Lower leg skin (tissue), 4 donors: ENCODE data around the gene C9orf43. TPM values are rescaled to one million over a fixed set of nuclear protein-coding genes. Genes with fewer than 3 reads are reported as not detected.

Experiments used
- DNase-seq, 2 donors: peaks; one replicate each; pipeline ENCODE4 v3.0.0-alpha.2; 2019; ENCODE audit warnings: low spot score in 2 of 2
- H3K4me3 ChIP-seq: fragments of 200-600 bp; sonication (generic); 2 replicates; pipeline ENCODE4 v1.5.1; 2017; ENCODE audit warnings: mild to moderate bottlenecking, low read depth; ENCODE audit not compliant: poor library complexity, severe bottlenecking
- POLR2A ChIP-seq, 2 donors: fragments of 450-650 bp; IDR thresholded peaks; one replicate each; pipeline ENCODE4 v1.6.1; 2016 to 2017; ENCODE audit warnings: antibody characterized with exemption in 2 of 2, mild to moderate bottlenecking in 1 of 2, moderate library complexity in 1 of 2
- WGBS, 2 donors: methylation state at CpG; one replicate each; pipeline ENCODE4 v1.1.5; 2018; 5-methylcytosine and 5-hydroxymethylcytosine counted together
- intact Hi-C: fragments of 100-400 bp; cut with DNase I; formaldehyde crosslinking; loops from one replicate; pipeline ENCODE4 v1.15.0; 2023; ENCODE audit warnings: low total_unique reads
- total RNA-seq, 4 donors: library from RNA; depleted of rRNA; stranded (reverse); fragments of >200 nt; gene quantifications; one replicate each; pipeline ENCODE4 v1.1.0, GENCODE V29; 2016
- TF ChIP-seq, protein P1 (sequence below), 3 donors: fragments of 450-650 bp; IDR thresholded peaks; one replicate each; pipeline ENCODE4 v1.5.1; 2016; ENCODE audit warnings: antibody characterized with exemption in 3 of 3, mild to moderate bottlenecking in 3 of 3, moderate library complexity in 2 of 3

C9orf43 gene
- total RNA-seq, 4 donors from 2014 or later: 0.17 to 0.46 (median 0.37) TPM

DNA sequence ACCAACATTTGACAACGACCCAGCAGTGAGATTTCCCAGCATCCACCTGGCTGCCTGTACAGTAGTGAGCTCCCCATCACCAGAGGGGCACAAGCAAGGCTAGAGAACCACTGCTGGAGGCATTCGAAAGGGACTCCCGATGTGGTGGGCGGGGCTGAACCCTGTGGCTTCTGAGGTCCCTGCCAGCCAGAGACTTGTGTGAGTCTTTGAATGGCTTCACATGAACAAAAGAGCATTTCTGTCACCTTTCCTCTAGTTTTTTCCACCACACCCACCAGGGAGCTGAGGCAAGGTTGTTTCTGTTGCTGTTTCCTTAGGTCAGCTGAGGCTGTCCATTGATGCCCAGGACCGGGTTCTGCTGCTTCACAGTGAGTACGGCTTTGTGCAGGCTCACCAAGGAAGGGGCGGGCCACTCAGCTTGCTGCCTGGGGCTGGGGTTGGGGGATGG, 68.7 kb downstream of the C9orf43 start:
- intact Hi-C loops: no loop called here
- WGBS, 2 donors: 70 to 75% methylated on average over 7 of the region's 7 CpGs
- DNase-seq: peak in 1 of 2 donors; percentile 79

More for the DNA sequence above, 68.7 kb downstream of the C9orf43 start:
- no peak overlapping the region for H3K4me3 ChIP-seq
- TF ChIP-seq, protein P1, sequence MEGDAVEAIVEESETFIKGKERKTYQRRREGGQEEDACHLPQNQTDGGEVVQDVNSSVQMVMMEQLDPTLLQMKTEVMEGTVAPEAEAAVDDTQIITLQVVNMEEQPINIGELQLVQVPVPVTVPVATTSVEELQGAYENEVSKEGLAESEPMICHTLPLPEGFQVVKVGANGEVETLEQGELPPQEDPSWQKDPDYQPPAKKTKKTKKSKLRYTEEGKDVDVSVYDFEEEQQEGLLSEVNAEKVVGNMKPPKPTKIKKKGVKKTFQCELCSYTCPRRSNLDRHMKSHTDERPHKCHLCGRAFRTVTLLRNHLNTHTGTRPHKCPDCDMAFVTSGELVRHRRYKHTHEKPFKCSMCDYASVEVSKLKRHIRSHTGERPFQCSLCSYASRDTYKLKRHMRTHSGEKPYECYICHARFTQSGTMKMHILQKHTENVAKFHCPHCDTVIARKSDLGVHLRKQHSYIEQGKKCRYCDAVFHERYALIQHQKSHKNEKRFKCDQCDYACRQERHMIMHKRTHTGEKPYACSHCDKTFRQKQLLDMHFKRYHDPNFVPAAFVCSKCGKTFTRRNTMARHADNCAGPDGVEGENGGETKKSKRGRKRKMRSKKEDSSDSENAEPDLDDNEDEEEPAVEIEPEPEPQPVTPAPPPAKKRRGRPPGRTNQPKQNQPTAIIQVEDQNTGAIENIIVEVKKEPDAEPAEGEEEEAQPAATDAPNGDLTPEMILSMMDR (IDR thresholded peaks at IDR 0.05): no peak
- TF ChIP-seq POLR2A (IDR thresholded peaks at IDR 0.05): no peak

Other genes with a start within 250 kb of the C9orf43 start
- gene FKBP15, start 189.5 kb upstream of the C9orf43 start, total RNA-seq: 10 to 100 TPM; 27.7 to 33.3 (median 30.3) TPM
- gene SLC31A1, start 189.2 kb upstream of the C9orf43 start, total RNA-seq: 10 to 100 TPM; 22.9 to 45.0 (median 33.9) TPM
- gene CDC26, start 135.2 kb upstream of the C9orf43 start, total RNA-seq: 10 to 100 TPM; 17.8 to 33.3 (median 20.1) TPM
- gene PRPF4, start 135.1 kb upstream of the C9orf43 start, total RNA-seq: 10 to 100 TPM; 15.6 to 20.2 (median 16.8) TPM
- 1 to 10 TPM in 2 of 4 donors, not detected in 2; 1.1 to 1.5 TPM for gene RNF183, start 107.4 kb upstream of the C9orf43 start, total RNA-seq
- 1 to 10 TPM; 1.3 to 2.3 (median 1.8) TPM for gene WDR31, start 70.5 kb upstream of the C9orf43 start, total RNA-seq
- gene BSPRY, start 61.2 kb upstream of the C9orf43 start, total RNA-seq: 10 to 100 TPM; 36.9 to 56.9 (median 43.4) TPM
- 10 to 100 TPM; 44.7 to 50.3 (median 48.3) TPM for gene HDHD3, start 33.8 kb upstream of the C9orf43 start, total RNA-seq
- gene ALAD, start 9.5 kb upstream of the C9orf43 start, total RNA-seq: 10 to 100 TPM; 26.0 to 60.7 (median 39.9) TPM
- 10 to 100 TPM; 20.9 to 39.1 (median 27.1) TPM for gene POLE3, start 72 bp upstream of the C9orf43 start, total RNA-seq
- 10 to 100 TPM; 10.5 to 18.2 (median 12.8) TPM for gene RGS3, start 53.0 kb downstream of the C9orf43 start, total RNA-seq